Prostate gland (tissue), 2 donors: ENCODE data around the gene HNRNPF.
"Not testable (repeated sequence)": the region's sequence is repeated elsewhere in the genome, so short reads cannot be mapped to it uniquely, and the experiment has no call there.

Experiments used
- CTCF ChIP-seq, 4 experiments: fragments of 200-600 bp in 2 of 4; fragments of 450-650 bp in 2 of 4; sonication (generic) in 2 of 4; IDR thresholded peaks; 1 replicate in 3 of 4; 2 replicates in 1 of 4; pipeline ENCODE4 v1.5.1; 2016 to 2019; ENCODE audit warnings: antibody characterized with exemption in 4 of 4, mild to moderate bottlenecking in 2 of 4, moderate library complexity in 2 of 4
- POLR2A ChIP-seq: fragments of 450-650 bp; IDR thresholded peaks from one replicate; pipeline ENCODE4 v1.6.1; 2016; ENCODE audit warnings: antibody characterized with exemption, mild to moderate bottlenecking
- POLR2AphosphoS5 ChIP-seq: sonication (generic); formaldehyde crosslinking; IDR thresholded peaks from one replicate; pipeline ENCODE4 v1.6.1; 2017; ENCODE audit warnings: antibody characterized with exemption

- TF ChIP-seq CTCF (IDR thresholded peaks at IDR 0.05); POLR2A; POLR2AphosphoS5: not testable (repeated sequence)
Observed at GRCh38 chr10:43393186-43393585, 15.8 kb downstream of the HNRNPF start.
